GM19240 (cell line): ENCODE measurements around the gene GCSH.
A peak's percentile ranks its signal among the peaks of the same experiment; 100 is the strongest.
"Not testable (repeated sequence)": the region's sequence is repeated elsewhere in the genome, so short reads cannot be mapped to it uniquely, and the experiment has no call there.

Experiments used
- DNase-seq: peaks from one replicate; pipeline ENCODE4 v3.0.0; 2011; ENCODE audit warnings: low spot score; ENCODE audit not compliant: insufficient read length

GCSH gene

DNA sequence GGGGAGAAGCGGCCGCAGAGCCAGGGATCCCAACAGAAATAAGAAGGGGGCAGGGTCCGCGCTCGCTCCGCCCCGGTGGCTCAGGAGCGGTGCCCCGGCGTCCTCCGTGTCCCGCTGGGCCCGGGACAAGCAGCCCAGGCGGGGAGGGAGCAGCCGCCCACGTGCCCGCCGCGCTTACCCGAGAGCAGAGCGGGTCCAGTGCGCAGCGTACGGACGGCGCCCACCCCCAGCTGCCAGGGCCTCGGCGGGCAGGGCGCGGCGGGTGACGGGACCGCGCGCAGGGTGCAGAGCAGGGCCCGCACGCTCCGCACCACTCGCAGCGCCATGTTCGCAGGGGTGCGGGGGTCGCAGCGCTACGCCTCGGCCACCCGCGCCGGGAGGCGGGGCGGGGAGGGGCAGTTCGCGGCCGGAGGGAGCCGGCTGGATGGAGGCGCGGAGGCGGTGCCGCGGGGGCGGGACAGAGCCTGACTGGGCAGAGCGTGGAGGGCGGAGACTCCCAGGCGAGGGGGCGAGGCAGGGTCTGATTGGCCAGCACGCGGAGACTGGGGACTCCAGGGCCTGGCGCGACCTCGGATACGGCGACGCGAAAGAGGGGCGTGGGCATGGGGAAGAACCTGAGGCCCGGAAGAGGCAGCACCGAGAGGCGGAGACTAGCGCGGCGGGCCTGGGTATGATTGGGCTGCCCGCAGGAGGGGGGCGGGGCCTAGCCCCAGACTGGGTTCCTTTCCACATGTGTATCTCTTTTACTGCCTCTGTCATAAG is at the start of gene GCSH:
Gene GCSH (minus strand): TSS at position 443 of the 762 bp plus-strand sequence. CDS start 117 bp downstream, at position 326.
- peak; percentile 96 for DNase-seq

DNA sequence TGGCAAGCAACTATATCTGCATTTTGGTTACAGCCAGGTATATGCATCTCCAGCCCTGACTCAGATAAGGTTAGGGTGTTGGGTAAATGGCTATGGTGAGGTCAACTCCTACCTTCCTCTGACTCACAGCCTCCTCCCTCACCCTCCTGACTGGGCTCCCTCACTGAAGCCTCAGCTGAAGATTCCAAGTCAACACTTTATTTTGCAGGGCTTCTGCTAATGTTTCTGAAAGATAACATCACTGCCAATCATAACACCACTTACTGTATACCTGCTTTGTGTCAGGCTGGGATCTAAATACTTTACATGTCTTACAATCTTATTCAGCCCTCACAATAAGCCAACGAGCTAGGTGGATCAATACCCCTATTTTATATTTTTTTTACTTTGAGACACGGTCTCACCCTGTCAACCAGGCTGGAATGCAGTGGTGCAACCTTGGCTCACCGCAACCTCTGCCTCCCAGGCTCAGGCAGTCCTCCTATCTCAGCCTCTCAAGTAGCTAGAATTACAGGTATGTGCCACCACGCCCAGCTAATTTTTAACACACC is 47.8 kb upstream of the GCSH start:
- no peak for DNase-seq

DNA sequence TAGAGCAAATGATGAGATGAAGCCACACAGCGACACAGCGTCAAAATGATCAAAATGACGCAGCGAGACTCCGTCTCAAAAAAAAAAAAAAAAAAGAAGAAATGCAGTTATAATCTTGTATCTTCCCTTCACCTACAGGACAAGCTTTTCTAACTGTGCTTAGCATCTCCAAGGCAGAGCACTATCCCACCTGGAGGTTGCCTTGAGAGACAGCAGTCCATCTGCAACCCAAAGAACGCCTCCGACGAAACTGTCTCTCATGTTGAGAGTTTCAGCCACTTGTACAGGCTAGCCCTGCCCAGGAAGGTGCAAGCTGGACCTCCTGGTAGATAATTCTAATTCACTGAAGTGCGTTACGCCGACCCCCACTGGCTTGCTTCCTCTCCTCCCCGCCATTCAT is 46.7 kb upstream of the GCSH start:
- DNase-seq = no peak

DNA sequence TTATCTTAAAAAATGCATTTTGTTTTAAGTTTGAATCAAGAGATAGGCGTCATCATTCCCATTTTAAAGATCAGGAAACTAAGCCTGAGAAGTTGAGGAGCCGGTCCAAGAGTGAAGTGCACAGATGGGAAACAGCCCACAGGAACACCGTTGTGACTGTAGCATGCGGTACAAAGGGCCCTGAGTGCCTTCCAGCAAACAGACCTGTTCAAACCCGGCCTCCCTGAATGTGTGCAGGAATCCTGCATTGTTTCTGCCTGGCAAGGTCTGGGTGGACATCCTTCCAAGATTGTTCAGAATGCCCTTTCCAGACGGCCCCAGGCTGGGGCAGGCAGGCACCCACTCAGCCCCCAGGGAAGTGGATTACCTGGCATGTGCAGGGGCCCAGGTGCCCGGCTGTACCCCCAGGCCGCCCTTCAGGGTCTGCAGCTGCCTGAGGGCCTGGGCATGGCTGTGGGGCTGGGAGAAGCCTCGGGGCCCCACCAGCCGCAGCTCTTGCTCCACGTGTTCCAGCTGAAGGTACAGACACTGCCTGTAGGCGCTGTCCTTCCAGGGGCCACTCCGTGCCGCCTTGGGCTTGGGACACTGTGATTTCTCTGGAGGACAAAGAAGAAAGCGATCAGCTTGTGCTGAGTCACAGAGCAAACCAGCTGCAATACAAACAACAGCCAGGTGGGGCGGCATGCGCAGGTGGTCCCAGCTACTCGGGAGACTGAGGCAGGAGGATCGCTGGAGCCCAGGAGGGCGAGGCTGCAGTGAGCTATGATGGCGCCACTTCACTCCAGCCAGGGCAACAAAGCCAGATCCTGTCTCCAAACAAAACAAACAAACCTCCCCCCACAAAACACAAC is 45.0 kb upstream of the GCSH start:
- no peak for DNase-seq

DNA sequence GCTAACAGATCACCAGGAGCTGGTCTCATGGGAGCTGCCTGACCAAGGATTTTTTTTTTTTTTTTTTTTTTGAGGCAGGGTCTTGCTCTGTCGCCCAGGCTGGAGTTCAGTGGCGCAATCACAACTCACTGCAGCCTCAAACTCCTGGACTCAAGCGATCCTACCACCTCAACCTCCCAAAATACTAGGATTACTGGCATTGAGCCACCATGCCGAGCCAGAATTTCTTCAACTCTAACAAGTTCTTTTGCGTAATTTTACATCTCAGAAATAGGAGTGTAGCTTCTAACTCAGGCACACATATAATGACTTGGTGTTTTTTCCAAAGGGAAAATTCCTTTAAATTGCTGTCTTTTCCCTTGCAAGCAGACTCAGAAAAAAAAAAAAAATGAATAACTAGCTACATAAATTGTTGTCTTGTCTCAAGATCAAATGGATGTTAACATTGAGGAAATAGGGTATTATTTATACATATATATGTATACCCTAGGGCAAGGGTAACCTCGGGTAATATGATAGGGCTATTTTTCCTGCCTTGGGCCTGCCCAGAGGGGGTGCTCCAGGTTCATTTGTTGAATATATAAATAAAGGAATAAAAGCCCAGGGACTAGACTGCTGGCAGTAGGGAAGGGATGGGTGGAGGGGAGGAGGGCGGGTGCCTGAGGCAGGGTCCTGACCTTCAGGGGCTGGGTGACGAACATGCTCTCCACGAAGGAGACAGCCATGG is 42.8 kb upstream of the GCSH start:
- no peak for DNase-seq

DNA sequence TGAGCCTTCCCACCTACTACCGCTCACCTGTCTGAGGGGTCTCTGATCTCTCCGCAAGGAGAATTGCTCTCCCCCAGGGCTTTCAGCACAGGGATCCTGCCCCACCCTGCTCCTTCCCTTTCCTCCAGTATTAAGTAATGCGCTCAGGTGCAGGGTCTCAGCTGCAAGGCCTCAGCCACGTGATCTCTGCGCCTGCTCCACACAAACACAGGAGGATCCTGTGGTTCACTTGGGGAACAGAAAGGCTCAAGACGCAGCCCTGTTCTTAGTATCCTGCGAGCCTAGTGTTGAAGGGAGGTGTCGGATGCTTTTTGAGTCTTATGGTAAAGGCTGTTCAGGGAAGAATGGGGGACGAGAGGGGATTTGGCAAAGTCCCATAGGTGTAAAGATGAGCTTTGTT is 41.6 kb upstream of the GCSH start:
- DNase-seq = no peak

DNA sequence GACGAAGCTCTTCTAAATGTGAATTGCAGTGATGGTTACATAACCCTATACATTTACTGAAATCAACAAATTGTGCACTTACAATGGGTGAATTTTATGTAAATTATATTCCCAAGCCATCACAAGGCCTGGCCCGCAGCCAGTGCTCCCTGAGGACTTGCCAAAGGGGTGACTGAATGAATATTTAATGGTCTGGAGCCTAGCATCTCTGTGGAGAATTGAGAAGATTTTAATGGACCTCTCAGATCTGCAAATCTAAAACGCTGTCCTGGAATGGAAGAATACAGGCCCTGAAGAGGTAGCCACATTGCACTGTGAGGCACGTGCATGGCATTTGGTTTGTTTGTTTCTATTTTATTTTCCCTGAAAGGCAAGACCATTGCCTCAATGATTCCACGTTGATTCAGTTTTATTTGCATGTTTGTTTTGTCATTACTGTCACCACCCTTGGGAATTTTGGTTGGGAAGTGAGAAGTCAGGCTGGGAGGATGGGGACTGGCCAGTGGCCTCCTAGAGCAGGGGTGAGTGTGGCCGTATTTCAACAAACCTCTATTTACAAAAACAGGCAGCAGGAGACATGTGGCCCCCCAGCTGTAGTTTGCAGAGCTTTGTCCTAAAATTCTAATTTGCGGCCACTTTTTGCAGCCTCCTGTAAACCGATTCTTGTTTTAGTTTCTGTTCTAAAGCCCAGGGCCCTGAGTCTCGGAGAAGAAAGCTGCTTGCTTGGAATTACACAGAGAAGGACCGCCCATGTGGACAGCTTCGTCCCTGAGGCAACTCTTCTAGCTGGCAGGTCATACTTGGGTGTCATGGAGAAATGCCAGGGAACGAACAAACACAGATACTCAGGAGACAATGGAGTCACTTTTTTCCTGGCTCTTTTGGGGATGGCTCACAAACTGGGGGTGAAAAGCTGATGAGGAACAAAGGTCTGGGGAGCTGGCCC is 40.5 kb upstream of the GCSH start:
- no peak for DNase-seq

DNA sequence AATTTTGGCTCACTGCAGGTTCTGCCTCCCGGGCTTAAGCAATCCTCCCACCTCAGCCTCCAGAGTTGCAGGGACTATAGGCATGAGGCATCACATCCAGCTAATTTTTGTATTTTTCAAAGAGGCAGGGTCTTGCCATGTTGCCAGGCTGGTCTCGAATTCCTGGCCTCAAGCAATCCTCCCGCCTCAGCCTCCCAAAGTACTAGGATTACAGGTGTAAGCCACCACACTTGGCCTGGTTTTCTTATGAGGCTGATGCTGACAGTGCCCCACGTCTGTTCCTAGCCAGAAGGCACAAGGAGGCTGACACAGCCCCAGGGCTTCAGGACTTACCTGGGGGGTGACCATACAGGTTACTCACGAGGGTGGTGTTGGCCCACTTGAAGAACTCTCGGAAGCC is 33.9 kb upstream of the GCSH start:
- DNase-seq = no peak

DNA sequence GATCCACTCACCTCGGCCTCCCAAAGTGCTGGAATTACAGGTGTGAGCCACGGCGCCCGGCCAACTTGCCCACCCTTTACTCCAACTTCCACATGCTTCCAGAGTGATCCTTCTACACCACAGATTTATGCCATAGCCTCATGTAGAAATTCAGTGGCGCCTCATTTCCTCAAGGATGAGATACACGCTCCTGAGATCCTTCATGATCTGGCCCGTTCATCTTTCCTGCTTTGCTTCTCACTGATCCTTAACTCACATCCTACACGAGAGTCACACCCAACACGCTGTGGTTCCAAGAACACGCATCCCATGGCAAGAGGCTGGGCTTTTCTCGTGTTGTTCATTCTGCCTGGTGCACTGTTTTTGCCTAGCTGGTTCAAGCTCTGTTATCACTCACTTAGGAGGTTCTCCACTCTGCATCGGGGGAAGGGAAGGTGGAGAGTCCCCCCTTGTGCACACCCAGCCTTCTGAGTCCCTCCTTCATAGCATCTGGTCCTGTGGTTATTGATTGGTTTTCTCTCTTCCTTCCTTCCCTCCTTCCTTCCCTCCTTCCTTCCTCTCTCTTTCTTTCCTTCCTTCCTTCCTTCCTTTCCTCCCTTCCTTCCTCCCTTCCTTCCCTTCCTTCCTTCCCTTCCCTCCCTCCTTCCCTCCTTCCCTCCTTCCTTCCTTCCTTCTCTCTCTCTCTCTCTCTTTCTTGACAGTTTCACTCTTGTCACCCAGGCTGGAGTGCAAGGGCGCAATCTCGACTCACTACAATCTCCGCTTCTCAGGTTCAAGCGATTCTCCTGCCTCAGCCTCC is 32.7 kb upstream of the GCSH start:
- no peak for DNase-seq

DNA sequence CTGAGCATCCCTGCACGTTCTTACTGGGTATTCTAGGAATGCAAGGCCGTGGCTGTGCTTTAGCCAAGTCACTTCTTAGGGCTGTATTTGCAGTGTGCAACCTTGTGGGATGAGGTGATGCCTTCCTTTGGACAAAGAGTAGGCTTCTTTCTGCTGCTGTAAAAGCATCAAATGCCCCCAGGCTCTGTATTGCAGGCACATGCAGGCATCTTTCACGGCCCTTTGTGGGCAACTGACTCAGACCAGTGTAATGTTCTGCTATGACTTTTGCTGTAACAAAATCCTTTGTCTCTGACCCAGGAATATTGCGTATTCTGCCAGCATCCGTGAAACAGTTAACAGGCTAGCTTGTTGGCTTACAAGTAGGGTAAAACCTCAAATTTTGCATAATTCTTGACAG is 30.9 kb upstream of the GCSH start:
- no peak for DNase-seq

DNA sequence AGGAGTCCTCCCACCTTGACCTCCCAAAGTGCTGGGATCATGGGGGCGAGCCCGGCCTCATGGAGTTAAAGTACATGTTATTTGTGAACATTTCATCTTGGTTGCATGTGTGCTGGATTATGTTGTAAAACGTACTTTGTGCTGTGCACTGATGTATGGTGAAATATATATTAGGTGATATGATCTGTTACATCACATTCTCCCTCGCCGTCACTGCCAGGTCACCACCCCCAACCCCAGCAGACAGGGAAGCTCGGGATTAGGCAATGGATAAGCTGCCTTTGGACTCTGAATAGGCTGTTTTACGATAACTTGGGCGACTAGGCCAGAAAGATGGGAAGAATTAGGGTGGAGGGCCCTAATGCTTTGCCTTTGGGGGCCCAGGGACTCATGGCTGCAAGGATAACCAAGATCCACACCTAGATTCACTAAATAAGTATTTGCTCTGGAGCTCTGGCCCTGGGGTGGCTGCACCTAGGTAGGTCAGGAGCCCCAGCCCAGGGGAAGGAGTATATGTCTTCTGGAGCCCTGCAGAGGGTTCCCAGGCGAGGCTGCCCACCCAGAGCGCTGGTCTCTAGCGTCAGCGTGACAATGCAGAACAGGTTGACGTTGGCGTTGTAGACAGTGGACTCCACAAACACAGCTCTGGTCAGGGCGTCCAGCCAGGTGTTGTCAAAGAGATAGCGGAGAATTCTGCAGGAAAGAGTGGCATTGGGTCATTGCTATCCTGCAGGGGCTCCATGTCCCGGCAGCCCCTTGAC is 27.1 kb upstream of the GCSH start:
- DNase-seq = no peak

DNA sequence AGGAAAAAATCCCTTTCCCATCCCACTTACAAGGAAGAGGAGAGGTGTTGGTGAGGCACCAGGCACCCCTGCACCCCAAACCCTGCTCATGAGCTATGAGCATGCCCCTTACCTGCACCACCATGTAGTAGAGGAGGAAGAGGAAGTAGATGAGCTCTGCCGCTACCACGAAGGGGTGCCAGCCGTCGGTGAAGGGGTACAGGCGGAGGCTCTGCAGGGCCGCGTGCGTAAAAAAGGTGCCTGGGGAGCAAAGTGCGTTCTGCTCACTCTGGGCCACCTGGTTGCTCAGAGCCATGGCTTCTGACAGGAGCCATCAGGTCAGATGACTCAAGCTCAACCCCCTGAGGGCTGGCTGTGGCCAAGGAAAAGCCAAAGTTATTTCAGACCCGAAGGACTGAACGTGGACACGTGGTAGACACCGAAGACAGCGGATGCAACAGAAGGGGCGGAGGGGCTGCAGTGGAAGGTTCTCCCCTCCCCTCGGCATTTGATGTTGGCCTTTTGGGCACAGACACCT is 25.3 kb upstream of the GCSH start:
- DNase-seq = no peak

DNA sequence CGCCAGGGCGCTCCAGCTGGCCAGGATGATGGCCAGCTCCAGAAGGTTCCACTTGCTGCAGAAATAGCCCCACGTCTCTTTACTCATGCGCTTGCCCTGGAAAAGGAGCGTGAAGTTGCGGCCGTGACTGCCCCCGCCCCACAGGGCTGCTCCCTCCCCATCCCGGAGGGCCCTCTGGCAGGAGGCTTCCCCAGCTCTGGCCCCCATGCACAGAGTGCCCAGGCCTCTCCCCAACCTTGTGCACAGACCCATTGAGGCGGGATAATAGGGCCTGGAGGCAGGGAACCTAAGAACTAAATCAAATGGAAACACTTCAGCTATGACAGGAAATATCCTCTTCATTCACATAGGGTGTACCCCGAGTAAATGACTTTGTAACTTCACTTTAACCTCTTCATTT is 21.2 kb upstream of the GCSH start:
- no peak for DNase-seq

DNA sequence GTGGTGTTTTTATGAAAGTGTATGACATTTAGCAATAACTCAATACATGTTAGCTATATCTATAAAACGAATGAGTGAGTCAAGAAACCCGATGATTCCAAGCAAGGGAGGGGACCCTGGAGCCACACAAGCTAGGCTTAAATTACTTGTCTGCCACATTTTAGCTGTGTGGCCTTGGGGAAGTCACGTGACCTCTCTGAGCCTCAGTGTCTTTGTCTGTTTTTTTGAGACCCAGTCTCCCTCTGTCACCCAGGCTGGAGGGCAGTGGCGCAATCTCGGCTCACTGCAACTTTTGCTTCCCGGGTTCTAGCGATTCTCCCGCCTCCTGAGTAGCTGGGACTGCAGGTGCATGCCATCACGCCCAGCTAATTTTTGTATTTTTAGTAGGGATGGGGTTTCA is 20.1 kb upstream of the GCSH start:
- DNase-seq = no peak

DNA sequence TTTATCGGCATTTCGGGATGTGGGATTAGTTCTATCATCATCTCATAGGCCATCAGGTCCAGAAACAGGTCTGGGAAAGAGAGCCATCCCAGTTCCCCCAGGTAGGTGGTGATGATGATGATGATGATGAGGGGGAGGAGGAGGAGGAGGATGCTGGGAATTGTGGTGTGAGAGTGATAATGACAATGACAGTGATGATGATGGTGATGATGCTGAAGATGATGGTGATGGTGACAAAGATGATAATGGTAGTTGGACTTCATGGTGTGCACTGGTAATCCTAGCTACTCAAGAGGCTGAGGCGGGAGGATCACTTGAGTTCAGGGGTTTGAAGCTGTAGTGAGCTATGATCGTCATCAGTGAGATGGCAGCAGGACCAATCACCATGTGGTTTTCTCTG is 16.3 kb upstream of the GCSH start:
- DNase-seq = no peak

DNA sequence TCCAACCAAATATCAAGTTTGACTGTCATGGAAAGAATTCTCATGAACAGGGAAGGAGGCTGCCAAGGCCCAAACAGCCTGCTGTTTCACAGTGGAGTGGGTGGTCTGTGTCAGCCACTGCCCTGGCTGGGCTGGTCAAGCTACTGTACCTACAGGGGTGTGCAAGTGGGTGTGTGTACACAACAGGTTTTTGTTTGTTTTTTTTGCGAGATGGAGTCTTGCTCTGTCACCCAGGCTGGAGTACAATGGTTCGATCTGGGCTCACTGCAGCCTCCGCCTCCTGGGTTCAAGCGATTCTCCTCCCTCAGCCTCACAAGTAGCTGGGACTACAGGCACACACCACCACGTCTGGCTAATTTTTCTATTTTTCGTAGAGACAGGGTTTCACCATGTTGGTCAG is 13.1 kb upstream of the GCSH start:
- not testable (repeated sequence) for DNase-seq

DNA sequence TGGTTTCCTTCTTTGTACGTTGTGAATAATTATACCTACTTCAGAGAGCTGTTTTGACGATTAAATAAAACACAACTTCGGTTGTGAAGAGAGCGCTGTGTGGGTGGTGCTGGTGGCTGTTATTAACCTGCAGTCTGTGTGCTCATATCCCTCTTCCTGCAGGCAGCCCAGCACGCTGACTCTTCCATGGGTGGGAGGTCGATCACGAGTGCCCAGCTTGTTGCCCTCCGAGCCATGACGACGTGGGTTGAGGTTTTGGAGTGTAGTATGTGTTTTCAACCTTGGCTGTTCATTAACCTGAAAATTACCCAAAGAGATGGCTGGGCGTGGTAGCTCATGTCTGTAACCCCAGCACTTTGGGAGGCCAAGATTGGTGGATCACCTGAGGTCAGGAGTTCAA is 11.3 kb upstream of the GCSH start:
- DNase-seq = no peak

DNA sequence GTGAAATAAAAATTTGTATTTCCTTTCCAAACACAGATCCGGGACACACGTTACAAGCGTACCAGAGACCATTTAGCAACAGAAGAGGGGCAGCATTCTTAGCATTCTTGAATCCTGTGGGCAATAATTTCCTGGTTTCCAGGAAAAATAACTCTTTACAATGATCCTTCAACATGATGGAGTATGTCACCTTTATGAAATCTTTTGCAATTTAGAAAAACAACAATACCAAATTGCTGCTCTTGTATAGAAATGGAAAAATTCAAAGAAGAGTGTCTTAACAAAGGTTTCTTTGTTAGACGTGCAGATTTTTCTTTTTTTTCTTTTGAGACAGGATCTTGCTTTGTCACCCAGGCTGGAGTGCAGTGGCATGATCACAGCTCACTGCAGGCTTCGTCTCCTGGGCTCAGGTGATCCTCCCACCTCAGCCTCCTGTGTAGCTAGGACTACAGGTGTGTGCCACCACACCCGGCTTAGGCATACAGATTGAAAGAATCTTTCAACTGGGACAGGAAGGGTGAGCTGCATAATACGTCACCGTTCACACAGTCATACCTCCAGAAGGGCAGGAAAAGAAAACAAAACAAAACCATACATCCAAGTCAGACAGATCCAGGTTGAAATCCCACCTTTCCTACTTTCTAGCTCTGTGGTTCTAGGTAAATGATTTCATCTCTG is 10.8 kb upstream of the GCSH start:
- DNase-seq = no peak
